ENCODE results near the gene CAMK1D. TPM values are rescaled to one million over a fixed set of nuclear protein-coding genes. Genes with fewer than 3 reads are reported as not detected.

The CAMK1D gene
- total RNA-seq, 1 experiment from 2014 or later, result 10.2 TPM

GRCh38 chr10:12422189-12422588 is 72.8 kb downstream of the CAMK1D start (continued):
- TF ChIP-seq CTCF (IDR thresholded peaks at IDR 0.05) (no peak), HMGXB4 (CRISPR knock-in tag; IDR thresholded peaks at IDR 0.05) (no peak), NFATC4 (CRISPR knock-in tag; IDR thresholded peaks at IDR 0.05) (no peak)

GRCh38 chr10:12423896-12424295 is 74.5 kb downstream of the CAMK1D start:
- TF ChIP-seq ZNF416 (CRISPR knock-in tag; IDR thresholded peaks at IDR 0.05) (no peak), NR2C2 (CRISPR knock-in tag; IDR thresholded peaks at IDR 0.05) (no peak), JUN (CRISPR knock-in tag; IDR thresholded peaks at IDR 0.05) (no peak), ELF4 (CRISPR knock-in tag; IDR thresholded peaks at IDR 0.05; ENCODE audit: low read depth) (no peak), IRF2 (CRISPR knock-in tag; IDR thresholded peaks at IDR 0.05; ENCODE audit: borderline replicate concordance, low read depth) (no peak), KAT7 (CRISPR knock-in tag; IDR thresholded peaks at IDR 0.05; ENCODE audit: borderline replicate concordance) (no peak), FOXP1 (CRISPR knock-in tag; IDR thresholded peaks at IDR 0.05; ENCODE audit: borderline replicate concordance) (no peak), GABPB1 (CRISPR knock-in tag; IDR thresholded peaks at IDR 0.05) (no peak), EMX1 (CRISPR knock-in tag; IDR thresholded peaks at IDR 0.05) (no peak), CREB1 (CRISPR knock-in tag; IDR thresholded peaks at IDR 0.05) (no peak), PREB (CRISPR knock-in tag; IDR thresholded peaks at IDR 0.05; ENCODE audit: borderline replicate concordance) (no peak), MAX (CRISPR knock-in tag; IDR thresholded peaks at IDR 0.05) (no peak), ZMAT4 (CRISPR knock-in tag; IDR thresholded peaks at IDR 0.05) (no peak), MLX (CRISPR knock-in tag; IDR thresholded peaks at IDR 0.05) (no peak), IRF1 (CRISPR knock-in tag; IDR thresholded peaks at IDR 0.05) (no peak), JAZF1 (CRISPR knock-in tag; IDR thresholded peaks at IDR 0.05) (no peak)
- Mint-ChIP-seq H3K27me3 (ENCODE audit: low read depth) (no peaks in the 10 kb centered on the region), H3K4me3 (no peak overlapping the region), H3K27ac (no peak overlapping the region), H3K9me3 (no peaks in the 10 kb centered on the region), H3K36me3 (no peaks in the 10 kb centered on the region), H3K4me1 (no peaks in the 10 kb centered on the region)
- ChIA-PET POLR2A (no interaction called here), CTCF (interaction anchor here (0.5 kb wide), 1 partner anchor 49 kb away, joined by 6 read pairs; no protein-coding TSS in a partner anchor)
- ATAC-seq (no peak), DNase-seq (ENCODE audit: low spot score) (no peak)

Data from WTC11 (cell line).